ENCODE data around the gene PRDM16. TPM values are rescaled to one million over a fixed set of nuclear protein-coding genes. Genes with fewer than 3 reads are reported as not detected.

The PRDM16 gene
- total and polyA plus RNA-seq, 2 of the 4 experiments (the other 2 are of a cell fraction), result 0.02 TPM; not detected in 1

GRCh38 chr1:3263790-3264189 is 194.8 kb downstream of the PRDM16 start:
- no peaks in the 10 kb centered on the region for H3K27me3 ChIP-seq (ENCODE audit: control insufficient read depth, insufficient read depth, low read length)
- no peak overlapping the region for H3K4ac ChIP-seq (ENCODE audit: low read depth, low read length)
- H3K9me1 ChIP-seq (ENCODE audit: insufficient read depth, low read length), result no peaks in the 10 kb centered on the region
- no peak overlapping the region for H2BK120ac ChIP-seq (ENCODE audit: low read depth, low read length)
- intact Hi-C loops (cut with micrococcal nuclease) (no loop called here), dilution Hi-C loops (cut with HindIII; ENCODE audit: low sequenced_read_pairs, unreplicated experiment) (no loop called here), in situ Hi-C loops (cut with MboI; ENCODE audit: low sequenced_read_pairs) (no loop called here)
- peaks cover 8% of the 10 kb centered on the region for H3K9me3 ChIP-seq (ENCODE audit: control insufficient read depth, insufficient read depth, low read length)
- no peaks in the 10 kb centered on the region for H3K36me3 ChIP-seq (ENCODE audit: control insufficient read depth, insufficient read depth, low read length)
- H3K56ac ChIP-seq (ENCODE audit: extremely low read depth, insufficient read depth, low read length), result no peak overlapping the region
- no peak overlapping the region for H3K23ac ChIP-seq (ENCODE audit: low read depth, low read length)
- ChIA-PET CTCF (no interaction called here), POLR2A (ENCODE audit: unreplicated experiment) (no interaction called here)
- no peak overlapping the region for H3K14ac ChIP-seq (replicated peaks; ENCODE audit: low read depth, low read length)
- no peak overlapping the region for H4K91ac ChIP-seq (ENCODE audit: insufficient read depth, low read depth, low read length)
- H3K4me3 ChIP-seq (ENCODE audit: insufficient read depth, low read depth, low read length), result no peak overlapping the region
- no peak overlapping the region for H4K5ac ChIP-seq (ENCODE audit: low read depth, low read length)
- DNase-seq, result no peak
- H3K4me1 ChIP-seq (ENCODE audit: control insufficient read depth, insufficient read depth, low read length), result no peaks in the 10 kb centered on the region
- no peak overlapping the region for H2AFZ ChIP-seq (replicated peaks; ENCODE audit: low read length, poor library complexity)
- H2BK20ac ChIP-seq (ENCODE audit: low read depth, low read length), result no peak overlapping the region
- no peak overlapping the region for H2BK5ac ChIP-seq (ENCODE audit: low read depth, low read length, poor library complexity, severe bottlenecking)
- H3K27ac ChIP-seq (ENCODE audit: insufficient read depth, low read length), result no peak overlapping the region
- BruUV-seq (replicated peaks), result no TSS peak
- no peak overlapping the region for H2AK5ac ChIP-seq (ENCODE audit: low read depth, low read length)
- TF ChIP-seq ELK1 (IDR thresholded peaks at IDR 0.05; ENCODE audit: borderline replicate concordance, low read depth, low read length), result no peak
- TF ChIP-seq MAFK (IDR thresholded peaks at IDR 0.05; ENCODE audit: low read depth, low read length), result no peak
- no peak for TF ChIP-seq RCOR1 (IDR thresholded peaks at IDR 0.05; ENCODE audit: insufficient replicate concordance, low read length)
- TF ChIP-seq MXI1 (IDR thresholded peaks at IDR 0.05; ENCODE audit: borderline replicate concordance, low read depth, low read length), result no peak
- no peaks in the 10 kb centered on the region for H3K79me1 ChIP-seq (ENCODE audit: low read depth in 1 of 2, low read length in 2 of 2)
- H3K9ac ChIP-seq (ENCODE audit: low read depth, low read length), result no peak overlapping the region
- ATAC-seq (ENCODE audit: low read depth), result no peak
- H4K20me1 ChIP-seq (ENCODE audit: insufficient read depth, low read length), result no peaks in the 10 kb centered on the region
- no peak overlapping the region for H2AK9ac ChIP-seq (replicated peaks; ENCODE audit: low read depth, low read length, poor library complexity)
- H2BK15ac ChIP-seq (ENCODE audit: low read depth, low read length), result no peak overlapping the region
- WGBS, 2 experiments (ENCODE audit: extremely low coverage in 2 of 2, insufficient read length in 1 of 2), result no CpG with 5 or more reads among the region's 10 CpGs
- H3K18ac ChIP-seq (ENCODE audit: low read depth, low read length), result no peak overlapping the region
- no peak overlapping the region for H4K8ac ChIP-seq (ENCODE audit: low read depth in 2 of 2, low read length in 2 of 2)
- H3K4me2 ChIP-seq (ENCODE audit: low read depth, low read length), result no peak overlapping the region
